ENCODE measurements around the gene CFAP410.

The CFAP410 gene

GRCh38 chr21:44315691-44316203 lies 23.4 kb downstream of the CFAP410 start:
- no peak for DNase-seq

GRCh38 chr21:44314561-44314960 lies 24.6 kb downstream of the CFAP410 start:
- no peak for DNase-seq

- DNase-seq: no peak
These were observed 25.1 kb downstream of the CFAP410 start for GRCh38 chr21:44314128-44314527.

DNA sequence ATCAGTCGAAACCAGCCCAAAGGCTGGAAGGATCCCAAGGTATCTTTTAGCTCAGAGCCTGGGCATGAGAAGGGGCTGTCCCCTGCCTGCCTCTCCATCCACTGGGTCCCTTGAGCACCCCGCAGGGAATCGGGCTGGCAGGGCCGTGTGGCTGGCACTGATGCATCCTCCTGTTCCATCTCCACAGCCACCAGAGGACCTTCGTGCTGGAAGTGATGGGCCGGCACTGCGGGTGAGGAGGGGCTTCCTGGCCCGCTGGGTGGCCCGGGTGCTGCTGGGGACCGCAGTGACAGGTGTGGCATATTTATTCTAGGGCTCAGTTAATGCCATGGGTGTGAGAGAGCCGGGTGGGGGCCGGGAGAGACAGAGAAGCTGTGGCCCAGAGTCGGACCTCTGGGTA lies 25.7 kb downstream of the CFAP410 start:
- DNase-seq: no peak

- DNase-seq: no peak
These were observed 26.5 kb downstream of the CFAP410 start for GRCh38 chr21:44312716-44313115.

- no peak for DNase-seq
These were observed 27.1 kb downstream of the CFAP410 start for GRCh38 chr21:44312089-44312488.

GRCh38 chr21:44310628-44311507 lies 28.3 kb downstream of the CFAP410 start:
- DNase-seq: no peak

DNA sequence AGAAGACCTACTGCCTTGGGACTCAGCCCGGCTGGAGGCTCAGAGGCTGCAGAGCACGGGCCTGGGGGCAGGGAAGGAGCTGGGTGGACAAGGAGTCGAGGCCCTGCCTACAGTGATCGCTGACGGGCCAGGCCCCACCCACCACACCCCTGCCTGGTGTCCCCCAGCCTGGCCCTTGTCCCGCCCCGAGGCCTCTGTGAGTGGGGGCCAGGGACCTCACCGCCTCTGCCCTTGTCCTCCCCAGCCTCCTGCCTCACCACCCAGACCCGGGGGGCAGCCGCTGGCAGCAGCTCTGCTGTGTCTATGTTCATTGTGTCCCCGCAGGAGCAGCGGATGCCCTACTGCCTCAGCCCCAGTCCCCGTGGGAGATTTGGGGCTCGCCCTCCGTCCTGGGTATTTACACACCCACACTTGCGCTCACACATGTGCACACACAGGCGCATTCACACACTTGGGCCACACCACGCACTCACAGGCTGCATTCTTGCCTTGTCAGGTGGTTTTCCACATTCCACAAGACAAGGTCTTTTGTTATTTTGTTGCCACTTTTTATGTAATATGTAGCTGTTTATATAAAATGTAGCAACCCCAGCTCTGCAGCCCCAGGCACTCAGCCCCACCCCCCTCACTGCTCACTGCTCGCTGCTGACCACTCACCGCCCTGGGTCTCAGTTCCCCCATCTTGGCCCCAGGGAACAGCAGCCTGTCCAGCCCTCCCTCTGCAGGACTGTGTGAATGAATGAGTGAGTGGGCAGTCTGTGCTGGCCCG lies 32.1 kb downstream of the CFAP410 start:
- DNase-seq: no peak

- DNase-seq: no peak
These were observed 33.5 kb downstream of the CFAP410 start for GRCh38 chr21:44305691-44306090.

DNA sequence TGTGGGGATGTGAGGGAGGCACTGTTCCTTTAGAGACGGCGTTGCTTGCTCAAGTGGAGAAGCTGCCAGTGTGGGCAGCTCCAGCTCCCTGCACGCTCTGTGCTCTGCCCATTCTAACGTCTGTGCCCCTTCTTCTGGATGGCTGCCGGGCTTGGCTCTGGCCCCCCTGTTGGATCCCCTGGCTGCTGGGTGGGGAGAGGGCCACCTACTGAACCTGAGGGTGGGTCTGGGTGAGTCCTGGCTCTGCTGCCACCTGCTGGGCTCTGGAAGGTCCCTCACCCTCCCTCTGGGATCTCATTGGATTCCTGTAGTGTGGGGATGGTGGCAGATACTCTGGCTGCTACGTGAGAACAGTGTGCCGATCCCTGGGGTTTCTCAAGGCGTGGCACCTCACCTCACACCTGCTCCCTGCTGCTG lies 34.3 kb downstream of the CFAP410 start:
- peak; percentile 60 for DNase-seq

GRCh38 chr21:44304011-44304616 lies 35.1 kb downstream of the CFAP410 start:
- DNase-seq: no peak

- DNase-seq: no peak
These were observed 35.7 kb downstream of the CFAP410 start for GRCh38 chr21:44303490-44303981.

DNA sequence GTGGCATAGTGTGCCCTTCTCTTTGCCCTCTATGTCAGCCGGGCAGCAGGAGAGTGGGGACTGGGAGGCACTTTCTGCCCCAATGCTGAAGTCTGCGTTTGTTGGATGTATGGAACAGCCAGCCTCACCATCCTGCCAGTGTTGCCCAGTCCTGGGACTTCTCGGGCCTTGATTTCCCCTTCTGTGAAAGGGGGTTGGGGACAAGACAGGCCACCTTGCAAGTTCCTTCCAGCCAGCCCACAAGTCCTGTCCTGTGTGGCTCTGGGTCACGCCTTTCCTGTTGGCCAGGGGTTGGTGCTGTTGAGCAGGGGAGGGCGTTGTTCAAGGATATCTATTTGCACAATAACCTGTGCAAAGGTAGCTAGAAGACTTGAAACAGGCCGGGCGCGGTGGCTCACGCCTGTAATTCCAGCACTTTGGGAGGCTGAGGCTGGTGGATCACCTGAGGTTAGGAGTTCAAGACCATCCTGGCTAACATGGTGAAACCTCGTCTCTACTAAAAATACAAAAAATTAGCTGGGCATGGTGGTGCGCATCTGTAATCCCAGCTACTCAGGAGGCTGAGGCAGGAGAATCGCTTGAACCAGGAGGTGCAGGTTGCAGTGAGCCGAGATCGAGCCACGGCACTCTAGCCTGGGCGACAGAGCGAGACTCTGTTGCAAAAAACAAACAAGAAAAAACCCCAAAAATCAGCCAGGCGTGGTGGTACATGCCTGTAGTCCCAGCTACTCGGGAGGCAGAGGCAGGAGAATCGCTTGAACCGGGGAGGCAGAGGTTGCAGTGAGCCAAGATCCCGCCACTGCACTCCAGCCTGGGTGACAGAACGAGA lies 36.4 kb downstream of the CFAP410 start:
- peak; percentile 32 for DNase-seq

DNA sequence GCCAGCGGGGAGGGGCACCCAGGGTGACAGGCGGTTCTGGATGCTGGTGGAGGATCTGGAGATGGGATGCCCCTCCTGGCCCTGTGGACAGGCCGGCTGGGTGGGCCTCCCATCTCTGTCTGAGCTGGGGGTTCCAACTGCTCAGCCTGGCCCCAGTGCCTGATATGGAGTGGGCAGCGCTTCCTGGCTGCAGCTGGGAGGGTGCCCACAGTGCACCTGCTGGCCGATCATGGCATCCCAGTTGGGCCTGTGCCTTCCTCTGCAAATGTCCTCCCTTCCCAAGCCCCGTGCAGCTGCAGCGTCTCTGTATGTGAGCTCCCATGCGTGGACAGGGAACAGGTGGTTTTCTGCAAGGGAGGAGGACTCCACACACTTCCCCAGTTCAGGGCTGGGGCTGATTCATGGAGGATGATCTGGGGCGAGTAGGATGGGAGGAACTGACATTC lies 37.2 kb downstream of the CFAP410 start:
- DNase-seq: no peak

DNA sequence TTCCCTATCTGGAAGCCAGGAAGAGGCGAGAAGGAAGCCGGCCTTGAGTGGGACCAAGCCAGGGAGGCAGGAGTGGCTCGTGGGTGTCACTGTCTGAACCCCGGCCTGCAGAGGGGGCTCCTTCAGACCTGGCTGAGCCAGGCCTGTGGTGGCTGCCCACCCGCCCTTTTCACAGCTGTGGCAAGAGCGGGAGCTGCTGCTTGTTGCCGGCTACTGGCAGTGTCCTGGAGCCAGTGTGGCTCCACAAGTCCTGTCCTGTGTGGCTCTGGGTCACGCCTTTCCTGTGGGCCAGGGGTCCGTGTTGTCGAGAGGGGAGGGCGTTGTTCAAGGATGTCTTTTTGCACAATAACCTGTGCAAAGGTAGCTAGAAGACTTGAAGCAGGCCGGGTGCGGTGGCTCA lies 38.0 kb downstream of the CFAP410 start:
- DNase-seq: no peak

- DNase-seq: peak; percentile 75
These were observed 38.8 kb downstream of the CFAP410 start for GRCh38 chr21:44300262-44300959.

GRCh38 chr21:44299458-44300261 lies 39.5 kb downstream of the CFAP410 start, which contains the start of gene PFKL:
PFKL (plus strand) TSS chr21:44300053; CDS start chr21:44300106, 53 bp downstream.
- DNase-seq: peak; percentile 78

DNA sequence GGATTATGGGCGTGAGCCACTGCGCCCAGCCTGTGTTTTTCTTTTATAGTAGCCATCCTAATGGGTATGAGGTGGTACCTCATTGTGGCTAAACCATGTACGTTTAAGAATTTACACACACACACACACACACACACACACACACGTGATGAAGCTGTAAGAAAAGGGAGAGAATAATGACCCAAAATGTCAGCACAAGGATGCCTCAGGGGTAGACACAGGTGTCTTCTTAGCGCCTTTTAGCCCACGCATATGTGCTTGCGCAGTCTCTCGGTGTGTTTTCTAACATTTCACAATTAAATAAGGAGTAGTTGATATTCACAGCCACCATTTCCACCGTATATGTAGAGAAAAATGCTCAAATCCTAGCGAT lies 40.1 kb downstream of the CFAP410 start:
- peak; percentile 52 for DNase-seq

- DNase-seq: no peak
These were observed 40.9 kb downstream of the CFAP410 start for GRCh38 chr21:44298301-44298700.

DNA sequence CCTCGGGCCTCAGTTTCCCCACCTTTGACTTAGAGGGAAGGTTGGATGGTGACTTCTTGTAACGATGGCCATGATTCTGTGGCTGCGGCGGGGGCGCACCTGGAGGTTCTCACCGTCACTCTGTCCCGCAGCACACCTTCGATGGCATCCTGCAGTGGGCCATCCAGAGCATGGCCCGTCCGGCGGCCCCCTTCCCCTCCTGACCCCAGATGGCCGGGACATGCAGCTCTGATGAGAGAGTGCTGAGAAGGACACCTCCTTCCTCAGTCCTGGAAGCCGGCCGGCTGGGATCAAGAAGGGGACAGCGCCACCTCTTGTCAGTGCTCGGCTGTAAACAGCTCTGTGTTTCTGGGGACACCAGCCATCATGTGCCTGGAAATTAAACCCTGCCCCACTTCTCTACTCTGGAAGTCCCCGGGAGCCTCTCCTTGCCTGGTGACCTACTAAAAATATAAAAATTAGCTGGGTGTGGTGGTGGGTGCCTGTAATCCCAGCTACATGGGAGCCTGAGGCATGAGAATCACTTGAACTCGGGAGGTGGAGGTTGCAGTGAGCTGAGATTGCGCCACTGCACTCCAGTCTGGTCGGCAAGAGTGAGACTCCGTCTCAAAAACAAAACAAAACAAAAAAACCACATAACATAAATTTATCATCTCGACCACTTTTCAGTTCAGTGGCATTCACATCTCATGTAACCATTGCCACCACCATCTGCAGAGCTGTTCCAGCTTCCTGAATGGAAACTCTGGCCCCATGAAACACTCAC lies 41.5 kb downstream of the CFAP410 start:
- DNase-seq: peak; percentile 84

All from activated CD4-positive, alpha-beta T cell treated with anti-CD3 and anti-CD28 coated beads for 48 hours (primary cell).